Liver (tissue), 9 donors: ENCODE results near the gene EPB41L4B. TPM values are rescaled to one million over a fixed set of nuclear protein-coding genes. Genes with fewer than 3 reads are reported as not detected.

Experiments used
- DNase-seq: peaks from one replicate; pipeline ENCODE4 v3.0.0-alpha.2; 2017; ENCODE audit warnings: low spot score
- H3K27ac ChIP-seq, 2 donors: one replicate each; pipeline ENCODE4 v1.7.0; 2013; ENCODE audit warnings: inconsistent platforms in 2 of 2, low read length in 2 of 2, control low read depth in 1 of 2, low read depth in 1 of 2, mild to moderate bottlenecking in 1 of 2
- H3K27me3 ChIP-seq, 4 donors: one replicate each; pipeline versions ENCODE4 v1.6.1 to v1.7.0; 2013; ENCODE audit warnings: low read length in 3 of 4, inconsistent platforms in 1 of 4, mild to moderate bottlenecking in 1 of 4, moderate library complexity in 1 of 4; ENCODE audit not compliant: control insufficient read depth in 4 of 4, insufficient read depth in 4 of 4
- H3K36me3 ChIP-seq, 4 donors: one replicate each; pipeline versions ENCODE4 v1.6.1 to v1.7.0; 2013; ENCODE audit warnings: low read length in 3 of 4, mild to moderate bottlenecking in 3 of 4, low read depth in 1 of 4, moderate library complexity in 1 of 4; ENCODE audit not compliant: control insufficient read depth in 4 of 4, insufficient read depth in 3 of 4
- H3K4me1 ChIP-seq, 4 donors: one replicate each; pipeline versions ENCODE4 v1.6.1 to v1.7.0; 2013; ENCODE audit warnings: low read length in 3 of 4, mild to moderate bottlenecking in 3 of 4, moderate library complexity in 1 of 4; ENCODE audit not compliant: control insufficient read depth in 4 of 4, insufficient read depth in 4 of 4
- H3K4me3 ChIP-seq, 3 donors: one replicate each; pipeline versions ENCODE4 v1.6.1 to v1.7.0; 2013; ENCODE audit warnings: low read length in 3 of 3, control low read depth in 1 of 3, low read depth in 1 of 3, mild to moderate bottlenecking in 1 of 3
- H3K9ac ChIP-seq, 2 donors: one replicate each; pipeline ENCODE4 v1.7.0; 2013; ENCODE audit warnings: low read length in 2 of 2, mild to moderate bottlenecking in 2 of 2, moderate library complexity in 2 of 2, control low read depth in 1 of 2, low read depth in 1 of 2
- H3K9me3 ChIP-seq, 4 donors: one replicate each; pipeline versions ENCODE4 v1.6.1 to v1.7.0; 2013; ENCODE audit warnings: low read length in 3 of 4; ENCODE audit not compliant: control insufficient read depth in 4 of 4
- CTCF ChIP-seq: fragments of 150-350 bp; IDR thresholded peaks from 2 replicates; pipeline ENCODE4 v1.5.1; 2017; ENCODE audit warnings: improper control_type of control experiment, low read depth, low read length; ENCODE audit not compliant: missing input control
- EGR1 ChIP-seq, 2 donors: IDR thresholded peaks; 2 replicates each; pipeline ENCODE4 v1.6.1; 2016 to 2018; ENCODE audit warnings: antibody characterized with exemption in 2 of 2, low read depth in 2 of 2
- FOXA1 ChIP-seq: IDR thresholded peaks from 2 replicates; pipeline ENCODE4 v1.6.1; 2016; ENCODE audit warnings: antibody characterized with exemption
- FOXA2 ChIP-seq: IDR thresholded peaks from 2 replicates; pipeline ENCODE4 v1.6.1; 2016; ENCODE audit warnings: antibody characterized with exemption
- GABPA ChIP-seq, 2 donors: IDR thresholded peaks in 1 of 2; conservative IDR thresholded peaks in 1 of 2; 2 replicates each; pipeline ENCODE4 v1.6.1; 2016; ENCODE audit warnings: antibody characterized with exemption in 2 of 2, mild to moderate bottlenecking in 1 of 2, moderate library complexity in 1 of 2
- HNF4G ChIP-seq: IDR thresholded peaks from 2 replicates; pipeline ENCODE4 v1.6.1; 2016; ENCODE audit warnings: antibody characterized with exemption
- JUND ChIP-seq, 2 donors: IDR thresholded peaks; 2 replicates each; pipeline ENCODE4 v1.6.1; 2016; ENCODE audit warnings: antibody characterized with exemption in 2 of 2
- MAX ChIP-seq: IDR thresholded peaks from 2 replicates; pipeline ENCODE4 v1.6.1; 2016; ENCODE audit warnings: antibody characterized with exemption
- NR2F2 ChIP-seq: IDR thresholded peaks from 2 replicates; pipeline ENCODE4 v1.6.1; 2016; ENCODE audit warnings: antibody characterized with exemption
- RXRA ChIP-seq, 2 donors: IDR thresholded peaks; 2 replicates each; pipeline ENCODE4 v1.6.1; 2017 to 2018; ENCODE audit warnings: antibody characterized with exemption in 2 of 2, mild to moderate bottlenecking in 1 of 2
- SP1 ChIP-seq: IDR thresholded peaks from 2 replicates; pipeline ENCODE4 v1.6.1; 2018; ENCODE audit warnings: antibody characterized with exemption, mild to moderate bottlenecking
- TAF1 ChIP-seq: conservative IDR thresholded peaks from 2 replicates; pipeline ENCODE4 v1.6.1; 2016; ENCODE audit warnings: antibody characterized with exemption, mild to moderate bottlenecking
- YY1 ChIP-seq: IDR thresholded peaks from 2 replicates; pipeline ENCODE4 v1.6.1; 2016; ENCODE audit warnings: antibody characterized with exemption, mild to moderate bottlenecking
- WGBS: extraction: QIAGEN DNeasy Blood & Tissue Kit; methylation state at CpG from one replicate; pipeline ENCODE4 v1.1.7; 2013; 5-methylcytosine and 5-hydroxymethylcytosine counted together
- polyA plus RNA-seq, 2 donors: library from polyadenylated mRNA; stranded (reverse) in 1 of 2; unstranded in 1 of 2; fragments of 200-250 nt in 1 of 2; fragments of >200 nt in 1 of 2; fragmentation: Nextera tagmentation in 1 of 2; extraction: Ambion mirVana in 1 of 2; gene quantifications; one replicate each; pipeline versions ENCODE4 v1.2.1 to v1.2.3, GENCODE V29; 2013 to 2015
- total RNA-seq, 2 donors: library from RNA; depleted of rRNA; stranded (reverse); fragments of >200 nt; gene quantifications; one replicate each; pipeline ENCODE4 v1.2.3, GENCODE V29; 2014
- TF ChIP-seq, protein P1 (sequence below): IDR thresholded peaks from 2 replicates; pipeline ENCODE4 v1.6.1; 2016; ENCODE audit warnings: antibody characterized with exemption
- TF ChIP-seq, protein P2 (sequence below): IDR thresholded peaks from 2 replicates; pipeline ENCODE4 v1.6.1; 2016; ENCODE audit warnings: antibody characterized with exemption, mild to moderate bottlenecking
- donor health status: healthy.
- donor health status: healthy.
- donor health status: healthy.
- donor health status: healthy.
- donor health status: healthy.

EPB41L4B gene
- total and polyA plus RNA-seq, 4 donors = 9.9 to 42.6 (median 23.9) TPM

GRCh38 chr9:109231593-109231992 lies 89.3 kb downstream of the EPB41L4B start:
- DNase-seq = no peak
- no peak overlapping the region for H3K9ac ChIP-seq
- no peak overlapping the region for H3K27ac ChIP-seq
- 20% methylated on average over 1 of the region's 1 CpG for WGBS
- H3K4me1 ChIP-seq = no peaks in the 10 kb centered on the region
- no peak overlapping the region for H3K4me3 ChIP-seq
- no peaks in the 10 kb centered on the region for H3K9me3 ChIP-seq
- H3K36me3 ChIP-seq = no peaks in the 10 kb centered on the region
- no peak for TF ChIP-seq FOXA2
- no peak for TF ChIP-seq FOXA1
- TF ChIP-seq JUND (IDR thresholded peaks at IDR 0.05) = no peak
- no peak for TF ChIP-seq CTCF
- TF ChIP-seq YY1 = no peak
- TF ChIP-seq, protein P1, sequence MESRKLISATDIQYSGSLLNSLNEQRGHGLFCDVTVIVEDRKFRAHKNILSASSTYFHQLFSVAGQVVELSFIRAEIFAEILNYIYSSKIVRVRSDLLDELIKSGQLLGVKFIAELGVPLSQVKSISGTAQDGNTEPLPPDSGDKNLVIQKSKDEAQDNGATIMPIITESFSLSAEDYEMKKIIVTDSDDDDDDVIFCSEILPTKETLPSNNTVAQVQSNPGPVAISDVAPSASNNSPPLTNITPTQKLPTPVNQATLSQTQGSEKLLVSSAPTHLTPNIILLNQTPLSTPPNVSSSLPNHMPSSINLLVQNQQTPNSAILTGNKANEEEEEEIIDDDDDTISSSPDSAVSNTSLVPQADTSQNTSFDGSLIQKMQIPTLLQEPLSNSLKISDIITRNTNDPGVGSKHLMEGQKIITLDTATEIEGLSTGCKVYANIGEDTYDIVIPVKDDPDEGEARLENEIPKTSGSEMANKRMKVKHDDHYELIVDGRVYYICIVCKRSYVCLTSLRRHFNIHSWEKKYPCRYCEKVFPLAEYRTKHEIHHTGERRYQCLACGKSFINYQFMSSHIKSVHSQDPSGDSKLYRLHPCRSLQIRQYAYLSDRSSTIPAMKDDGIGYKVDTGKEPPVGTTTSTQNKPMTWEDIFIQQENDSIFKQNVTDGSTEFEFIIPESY = no peak
- TF ChIP-seq NR2F2 = no peak
- TF ChIP-seq EGR1 (IDR thresholded peaks at IDR 0.05; ENCODE audit: low read depth in 2 of 2) = no peak
- no peaks in the 10 kb centered on the region for H3K27me3 ChIP-seq

GRCh38 chr9:109230277-109230676 lies 90.6 kb downstream of the EPB41L4B start:
- H3K4me1 ChIP-seq = no peaks in the 10 kb centered on the region
- WGBS = 84% methylated on average over 4 of the region's 4 CpGs
- no peak for DNase-seq
- H3K9ac ChIP-seq = no peak overlapping the region
- H3K27ac ChIP-seq = no peak overlapping the region
- H3K4me3 ChIP-seq = no peak overlapping the region
- no peaks in the 10 kb centered on the region for H3K9me3 ChIP-seq
- H3K27me3 ChIP-seq = no peaks in the 10 kb centered on the region
- H3K36me3 ChIP-seq = no peaks in the 10 kb centered on the region
- TF ChIP-seq FOXA2 = no peak
- TF ChIP-seq EGR1 (IDR thresholded peaks at IDR 0.05; ENCODE audit: low read depth in 2 of 2) = no peak
- no peak for TF ChIP-seq HNF4G
- TF ChIP-seq MAX = no peak

- no peak for DNase-seq
- H3K27me3 ChIP-seq = no peaks in the 10 kb centered on the region
- no peaks in the 10 kb centered on the region for H3K36me3 ChIP-seq
- H3K4me1 ChIP-seq = no peaks in the 10 kb centered on the region
- H3K9me3 ChIP-seq = no peaks in the 10 kb centered on the region
- H3K27ac ChIP-seq = no peak overlapping the region
- 86% methylated on average over 3 of the region's 3 CpGs for WGBS
- no peak overlapping the region for H3K9ac ChIP-seq
- H3K4me3 ChIP-seq = no peak overlapping the region
- TF ChIP-seq, protein P1 = no peak
- TF ChIP-seq YY1 = no peak
- no peak for TF ChIP-seq GABPA (IDR thresholded peaks at IDR 0.05 in 1 of 2, conservative IDR thresholded peaks at IDR 0.05 in 1 of 2)
- TF ChIP-seq SP1 = no peak
- no peak for TF ChIP-seq TAF1
- no peak for TF ChIP-seq RXRA (IDR thresholded peaks at IDR 0.05)
- TF ChIP-seq NR2F2 = no peak
- TF ChIP-seq, protein P2, sequence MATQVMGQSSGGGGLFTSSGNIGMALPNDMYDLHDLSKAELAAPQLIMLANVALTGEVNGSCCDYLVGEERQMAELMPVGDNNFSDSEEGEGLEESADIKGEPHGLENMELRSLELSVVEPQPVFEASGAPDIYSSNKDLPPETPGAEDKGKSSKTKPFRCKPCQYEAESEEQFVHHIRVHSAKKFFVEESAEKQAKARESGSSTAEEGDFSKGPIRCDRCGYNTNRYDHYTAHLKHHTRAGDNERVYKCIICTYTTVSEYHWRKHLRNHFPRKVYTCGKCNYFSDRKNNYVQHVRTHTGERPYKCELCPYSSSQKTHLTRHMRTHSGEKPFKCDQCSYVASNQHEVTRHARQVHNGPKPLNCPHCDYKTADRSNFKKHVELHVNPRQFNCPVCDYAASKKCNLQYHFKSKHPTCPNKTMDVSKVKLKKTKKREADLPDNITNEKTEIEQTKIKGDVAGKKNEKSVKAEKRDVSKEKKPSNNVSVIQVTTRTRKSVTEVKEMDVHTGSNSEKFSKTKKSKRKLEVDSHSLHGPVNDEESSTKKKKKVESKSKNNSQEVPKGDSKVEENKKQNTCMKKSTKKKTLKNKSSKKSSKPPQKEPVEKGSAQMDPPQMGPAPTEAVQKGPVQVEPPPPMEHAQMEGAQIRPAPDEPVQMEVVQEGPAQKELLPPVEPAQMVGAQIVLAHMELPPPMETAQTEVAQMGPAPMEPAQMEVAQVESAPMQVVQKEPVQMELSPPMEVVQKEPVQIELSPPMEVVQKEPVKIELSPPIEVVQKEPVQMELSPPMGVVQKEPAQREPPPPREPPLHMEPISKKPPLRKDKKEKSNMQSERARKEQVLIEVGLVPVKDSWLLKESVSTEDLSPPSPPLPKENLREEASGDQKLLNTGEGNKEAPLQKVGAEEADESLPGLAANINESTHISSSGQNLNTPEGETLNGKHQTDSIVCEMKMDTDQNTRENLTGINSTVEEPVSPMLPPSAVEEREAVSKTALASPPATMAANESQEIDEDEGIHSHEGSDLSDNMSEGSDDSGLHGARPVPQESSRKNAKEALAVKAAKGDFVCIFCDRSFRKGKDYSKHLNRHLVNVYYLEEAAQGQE = no peak
- no peak for TF ChIP-seq HNF4G
- TF ChIP-seq MAX = no peak
- TF ChIP-seq CTCF = no peak
Measured at GRCh38 chr9:109229682-109230081, 91.2 kb downstream of the EPB41L4B start.
